ENCODE results near the gene BTBD6.

Gene BTBD6

DNA sequence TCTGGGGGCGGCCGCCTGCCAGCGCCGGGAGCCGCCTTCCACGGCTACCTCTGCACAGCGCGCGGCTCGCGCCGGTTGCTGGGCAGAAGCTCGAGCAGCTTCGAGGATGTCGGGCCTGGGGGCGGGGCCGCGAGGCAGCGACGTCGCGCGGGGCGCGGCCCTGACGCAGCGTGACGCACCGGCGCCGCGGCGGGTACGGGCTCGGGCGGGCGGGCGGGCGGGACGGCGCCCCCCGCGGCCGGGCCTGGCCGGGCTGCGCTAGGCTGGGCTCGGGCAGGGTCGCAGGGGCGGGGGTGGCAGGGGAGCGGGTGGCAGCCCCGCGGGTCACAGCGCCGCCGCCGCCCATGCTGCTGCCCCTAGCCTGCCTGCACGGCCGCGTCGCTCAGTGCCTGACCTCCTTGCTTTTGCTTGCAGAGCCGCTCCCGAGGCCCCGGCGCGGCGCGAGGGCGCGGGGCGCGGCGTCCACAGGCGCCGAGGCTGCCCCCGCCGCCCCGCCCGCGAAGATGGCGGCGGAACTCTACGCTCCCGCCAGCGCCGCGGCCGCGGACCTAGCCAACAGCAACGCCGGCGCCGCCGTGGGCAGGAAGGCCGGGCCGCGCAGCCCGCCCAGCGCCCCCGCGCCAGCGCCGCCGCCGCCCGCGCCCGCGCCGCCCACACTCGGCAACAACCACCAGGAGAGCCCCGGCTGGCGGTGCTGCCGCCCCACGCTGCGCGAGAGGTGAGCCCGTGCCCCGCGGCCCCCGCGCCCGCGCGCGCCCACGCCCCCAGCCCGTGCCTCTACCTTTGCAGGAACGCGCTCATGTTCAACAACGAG is at the start of gene BTBD6:
TSS of gene BTBD6 (plus strand) at position 166 of the 814 bp plus-strand sequence. CDS start at position 345, 179 bp downstream.
- peak; percentile 89 for DNase-seq

DNA sequence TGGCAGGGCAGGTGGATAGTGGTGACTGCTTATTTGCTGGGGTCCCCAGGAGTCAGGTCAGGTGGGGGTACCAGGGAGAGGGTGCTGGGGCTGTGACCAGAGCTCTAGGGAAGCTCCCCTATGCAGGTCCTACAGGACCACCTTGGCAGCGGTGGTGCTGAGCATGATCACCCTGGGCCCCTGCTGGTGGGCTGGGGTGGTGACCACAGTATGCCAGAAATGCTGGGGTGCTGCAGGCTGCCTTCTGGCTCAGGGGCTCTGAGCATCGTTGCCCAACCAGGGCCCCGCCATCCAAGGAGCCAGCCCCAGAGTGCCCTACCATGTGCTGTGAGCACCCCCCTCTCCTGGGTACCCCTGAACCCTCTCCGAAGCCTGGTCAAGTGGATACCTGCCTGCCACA is 49.7 kb upstream of the BTBD6 start:
- no peak for DNase-seq

DNA sequence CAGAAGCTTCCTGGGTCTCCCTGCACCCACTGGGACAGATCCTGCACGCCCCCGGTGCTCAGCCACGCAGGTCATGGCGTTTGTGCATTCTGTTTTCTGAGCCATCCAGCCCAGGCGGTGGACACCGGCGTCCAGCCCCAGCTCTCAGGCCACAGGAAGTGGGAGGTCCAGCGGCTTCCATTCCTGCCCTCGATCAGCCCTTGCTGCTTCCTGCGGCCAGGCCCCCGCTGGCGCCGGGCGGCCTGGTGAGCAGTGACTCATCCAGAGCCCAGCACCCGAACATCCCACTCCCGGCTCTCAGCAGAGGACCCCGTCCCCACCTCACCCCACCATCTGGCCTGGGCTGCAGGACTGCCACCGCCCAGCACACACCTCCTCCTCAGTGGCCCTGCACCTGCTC is 49.2 kb upstream of the BTBD6 start:
- DNase-seq: no peak

DNA sequence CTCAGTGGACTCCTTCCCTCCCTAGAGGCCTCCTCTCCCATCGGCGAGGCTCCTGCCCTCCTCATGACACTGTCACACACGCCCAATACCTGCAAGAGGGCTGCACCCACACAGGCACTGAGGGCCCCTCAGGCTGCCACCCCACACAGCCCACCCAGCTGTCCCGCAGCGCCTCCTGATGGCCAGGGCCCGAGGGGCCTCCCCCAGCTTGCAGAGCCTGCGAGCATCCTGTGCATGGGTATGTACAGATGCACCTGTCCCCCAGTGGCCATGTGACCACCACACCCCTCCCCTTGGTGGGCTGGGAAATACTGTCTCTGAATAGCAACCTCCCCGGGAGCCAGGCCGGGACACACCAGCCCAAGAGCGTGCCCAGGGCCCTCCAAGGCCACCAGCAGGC is 48.3 kb upstream of the BTBD6 start:
- DNase-seq: no peak

DNA sequence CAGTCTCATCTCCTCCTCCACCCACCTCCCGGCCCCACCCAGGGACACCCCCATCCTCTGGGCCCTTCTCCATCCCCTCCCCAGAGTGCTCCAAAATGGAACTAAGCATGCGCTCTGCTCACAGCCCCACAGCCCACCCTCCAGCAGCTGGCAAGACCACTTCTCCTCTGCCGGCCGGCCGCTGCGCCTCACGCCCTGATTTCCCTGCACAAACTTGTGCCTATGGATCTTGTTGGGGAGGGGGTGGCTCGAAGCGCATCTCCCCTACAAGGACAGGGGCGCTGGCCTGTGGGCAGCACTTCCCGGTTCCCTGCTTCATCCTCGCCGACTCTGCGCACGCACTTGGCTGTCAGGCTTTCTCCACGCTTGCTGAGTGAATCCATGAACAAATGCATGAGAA is 47.7 kb upstream of the BTBD6 start:
- DNase-seq: no peak

DNA sequence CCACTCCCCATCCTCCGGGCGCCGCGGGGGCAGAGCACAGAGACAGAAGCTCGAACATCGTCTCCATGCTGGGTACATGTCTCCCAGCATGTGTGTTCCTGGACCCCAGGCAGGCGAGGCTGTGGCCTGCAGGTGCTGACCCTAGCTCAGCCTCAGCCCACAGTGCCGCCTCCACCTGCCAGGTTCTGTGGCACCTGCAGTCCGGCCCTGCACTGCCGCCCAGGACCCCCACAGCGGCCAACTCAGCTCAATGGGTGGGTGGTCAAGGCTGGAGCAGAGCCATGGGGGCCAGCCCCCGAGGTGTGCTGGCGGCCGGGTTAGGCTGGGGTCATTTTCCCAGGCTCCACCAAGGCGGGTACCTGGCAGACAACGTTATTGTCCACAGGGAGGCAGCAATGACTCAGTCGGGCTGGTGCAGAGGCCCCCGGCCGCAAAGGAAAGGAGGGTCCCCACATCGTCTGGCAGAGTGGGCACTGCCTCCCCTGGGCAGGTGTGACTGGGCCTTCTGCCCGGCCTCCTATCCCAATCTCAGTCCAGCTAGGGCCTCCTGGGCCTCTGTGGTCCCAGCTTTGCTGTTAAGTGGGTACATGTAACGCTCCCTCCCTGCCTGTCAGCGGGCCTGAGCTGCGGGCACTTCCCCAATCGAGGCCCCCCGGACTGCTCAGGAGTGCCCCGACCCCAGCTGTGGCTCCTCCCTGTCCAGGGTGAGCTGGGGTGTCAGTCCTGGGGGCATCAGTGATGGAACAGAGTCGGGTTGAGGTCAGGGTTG is 47.0 kb upstream of the BTBD6 start:
- DNase-seq: no peak

DNA sequence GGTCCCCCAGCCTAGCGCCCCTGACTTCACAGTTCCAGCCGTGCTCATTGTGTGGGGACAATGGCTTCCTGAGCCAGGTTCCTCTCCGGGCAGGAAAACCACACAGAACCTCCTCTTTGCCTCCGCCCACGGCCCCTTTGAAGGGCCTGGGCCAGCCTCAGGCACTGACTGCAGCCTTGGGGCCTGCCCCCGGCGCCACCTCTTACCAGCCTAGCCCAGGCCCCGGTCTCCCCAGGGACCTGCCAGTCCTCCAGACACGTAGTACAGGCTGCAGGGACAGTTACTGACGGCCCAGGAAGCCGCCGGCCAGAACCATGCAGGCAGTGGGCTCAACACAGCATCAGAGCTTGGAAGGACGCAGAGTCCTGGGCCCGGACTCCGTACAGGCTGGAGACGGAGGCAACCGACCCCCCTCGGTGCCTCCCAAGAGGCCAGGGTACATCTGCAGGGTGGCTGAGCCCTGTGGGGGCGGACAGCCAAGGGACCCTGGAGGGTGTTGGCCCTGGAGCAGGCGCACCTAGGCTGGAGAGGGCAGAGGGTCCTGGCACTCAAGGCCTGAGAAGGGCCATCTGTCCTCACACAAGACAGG is 46.3 kb upstream of the BTBD6 start:
- no peak for DNase-seq

DNA sequence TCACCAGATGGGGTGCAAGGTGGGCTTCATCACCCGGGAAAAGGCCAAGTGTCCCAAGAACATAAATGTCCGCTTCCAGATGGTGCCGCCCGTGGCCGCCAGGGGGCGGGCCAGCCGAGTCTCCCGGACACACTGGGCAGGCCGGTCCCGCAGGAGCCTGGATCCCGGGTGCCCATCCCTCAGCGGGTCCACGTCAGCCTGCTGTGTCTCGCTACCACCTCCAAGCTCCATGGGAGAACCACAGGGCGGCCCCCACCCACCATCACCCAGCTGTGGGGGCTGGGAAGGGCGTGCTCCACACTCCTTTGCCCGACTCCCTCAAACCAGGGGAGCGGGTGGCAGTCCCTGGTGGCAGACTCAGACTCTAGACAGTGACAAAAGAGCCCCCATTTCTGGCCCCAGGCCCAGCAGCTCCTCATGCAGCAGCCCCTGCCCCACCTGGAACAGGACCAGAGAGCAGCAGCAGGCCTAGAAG is 45.2 kb upstream of the BTBD6 start:
- peak; percentile 51 for DNase-seq

DNA sequence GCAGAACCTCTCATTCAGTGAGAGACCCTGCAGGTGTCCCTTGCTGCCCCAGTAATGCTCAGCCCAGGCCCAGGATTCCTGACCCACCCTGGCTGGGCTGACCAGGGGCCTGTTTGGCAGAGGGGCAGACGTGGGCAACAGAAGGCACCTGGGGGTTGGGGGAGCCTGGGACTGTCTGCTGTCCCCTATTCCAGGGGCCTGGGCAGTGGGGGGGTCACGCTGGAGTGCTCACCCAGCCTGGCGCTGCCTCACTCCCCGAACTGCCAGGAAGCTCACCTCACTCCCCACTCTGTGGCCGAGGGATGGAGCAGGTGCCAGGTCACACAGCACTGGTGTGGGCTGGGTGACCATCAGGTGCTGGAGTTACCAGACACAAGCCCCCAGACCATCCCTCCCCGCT is 44.6 kb upstream of the BTBD6 start:
- no peak for DNase-seq

DNA sequence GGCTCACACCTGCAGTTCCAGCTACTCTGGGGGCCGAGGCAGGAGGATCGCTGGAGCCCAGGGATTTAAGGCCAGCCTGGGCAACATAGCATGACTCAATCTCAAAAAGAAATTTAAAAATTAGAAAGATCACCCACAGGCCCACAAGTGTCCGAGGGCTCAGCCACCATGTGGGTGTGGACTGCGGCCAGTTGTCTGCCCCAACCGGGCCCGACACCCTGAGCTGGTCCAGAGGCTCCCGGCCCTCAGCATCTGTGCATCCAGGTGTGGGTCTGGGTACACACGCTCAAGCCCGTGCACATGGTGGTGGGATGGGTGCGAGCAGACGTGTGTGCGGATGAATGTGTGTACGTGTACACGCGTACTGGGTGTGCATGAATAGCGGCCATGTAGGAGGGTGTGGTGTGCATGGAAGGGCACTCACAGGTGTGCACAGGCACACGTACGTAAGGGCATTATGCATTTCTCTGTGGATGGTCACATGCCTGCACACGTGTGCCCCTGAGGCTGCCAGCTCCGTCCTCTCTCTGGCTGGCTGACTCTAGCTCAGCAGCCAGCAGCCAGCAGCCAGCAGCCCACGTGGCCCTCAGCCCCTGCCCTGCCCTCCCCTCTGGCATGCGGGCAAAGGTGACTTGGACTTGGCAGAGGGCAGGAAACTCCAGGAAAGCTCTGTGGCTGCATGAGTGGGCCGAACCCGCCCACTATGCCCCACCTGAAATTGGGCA is 44.0 kb upstream of the BTBD6 start:
- peak; percentile 61 for DNase-seq

DNA sequence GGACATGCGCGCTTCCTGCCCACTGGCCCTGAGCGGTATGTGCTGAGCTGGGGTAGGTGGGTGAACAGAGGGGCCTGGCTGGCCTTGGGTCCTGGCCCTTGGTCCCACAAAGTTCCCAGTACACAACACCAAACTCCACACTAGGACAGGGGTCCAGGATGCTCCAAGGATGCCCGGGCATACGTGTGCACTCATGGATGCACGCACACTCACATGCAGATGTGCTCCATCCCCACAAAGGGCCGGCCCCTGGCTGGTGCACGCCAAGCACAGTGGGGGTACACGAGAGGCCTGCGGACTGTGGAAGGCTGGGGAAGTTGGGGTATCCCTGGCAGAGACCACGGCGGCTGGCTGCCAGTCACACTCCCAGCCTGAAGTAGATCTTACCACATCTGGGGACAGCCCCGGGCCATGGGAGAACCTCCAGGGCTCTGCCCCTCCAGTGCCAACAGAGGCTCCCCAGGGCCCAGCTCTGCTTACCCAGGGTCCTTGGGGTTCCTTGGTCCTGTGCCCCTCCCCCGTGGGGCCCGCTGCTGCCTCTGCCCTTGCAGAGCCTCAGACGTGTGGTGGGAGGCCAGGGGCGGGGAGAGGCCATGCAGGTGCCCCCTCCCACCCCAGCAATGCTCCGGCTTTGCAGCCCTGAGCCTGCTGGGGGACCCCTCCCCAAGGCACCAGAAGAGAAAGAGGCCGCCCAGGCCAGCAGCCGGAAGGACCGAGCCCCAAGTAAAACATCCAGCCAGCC is 43.2 kb upstream of the BTBD6 start:
- DNase-seq: no peak

DNA sequence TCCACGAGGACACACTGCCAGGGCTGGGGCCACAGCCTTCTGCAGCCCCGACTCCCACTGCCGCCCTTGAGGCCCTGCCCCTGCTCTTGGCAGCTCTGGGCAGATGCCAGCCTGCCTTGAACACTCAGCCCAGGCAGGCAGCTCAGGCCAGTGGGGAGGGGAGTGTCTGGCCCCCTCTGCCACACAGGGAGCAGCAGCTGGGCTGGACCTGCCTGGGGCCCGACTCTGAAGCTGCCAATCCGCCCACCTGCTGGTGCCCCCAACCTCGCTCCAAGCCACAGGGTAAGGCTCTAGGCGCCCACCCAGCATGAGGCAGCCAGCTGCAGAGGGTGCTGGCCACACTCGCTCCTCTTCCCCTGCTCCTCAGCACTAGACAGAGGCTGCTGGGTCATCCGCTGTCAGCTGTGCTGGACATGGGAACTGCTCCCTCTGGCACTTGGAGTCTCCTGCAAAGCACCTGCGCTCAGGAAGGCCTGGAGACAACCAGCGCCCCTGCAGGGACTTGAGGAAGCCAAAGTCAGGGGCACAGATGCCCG is 42.6 kb upstream of the BTBD6 start:
- DNase-seq: peak; percentile 21

DNA sequence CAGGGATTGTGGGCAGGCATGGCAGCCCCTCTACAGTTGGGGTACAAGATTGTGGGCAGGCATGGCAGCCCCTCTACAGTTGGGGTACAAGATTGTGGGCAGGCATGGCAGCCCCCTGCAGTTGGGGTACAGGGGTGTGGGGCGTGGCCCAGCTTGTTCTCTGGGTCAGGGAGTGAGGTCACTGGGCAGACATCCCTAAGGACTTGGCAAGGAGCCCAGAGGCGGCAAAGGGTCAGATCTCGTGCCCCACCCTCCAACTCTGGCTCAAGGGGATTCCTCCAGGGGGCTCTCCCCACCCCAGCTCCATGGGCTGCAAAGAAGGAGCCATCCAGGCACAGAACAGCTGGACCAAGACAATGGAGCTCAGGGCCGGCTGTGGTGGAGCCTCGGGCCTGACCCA is 41.5 kb upstream of the BTBD6 start:
- no peak for DNase-seq

DNA sequence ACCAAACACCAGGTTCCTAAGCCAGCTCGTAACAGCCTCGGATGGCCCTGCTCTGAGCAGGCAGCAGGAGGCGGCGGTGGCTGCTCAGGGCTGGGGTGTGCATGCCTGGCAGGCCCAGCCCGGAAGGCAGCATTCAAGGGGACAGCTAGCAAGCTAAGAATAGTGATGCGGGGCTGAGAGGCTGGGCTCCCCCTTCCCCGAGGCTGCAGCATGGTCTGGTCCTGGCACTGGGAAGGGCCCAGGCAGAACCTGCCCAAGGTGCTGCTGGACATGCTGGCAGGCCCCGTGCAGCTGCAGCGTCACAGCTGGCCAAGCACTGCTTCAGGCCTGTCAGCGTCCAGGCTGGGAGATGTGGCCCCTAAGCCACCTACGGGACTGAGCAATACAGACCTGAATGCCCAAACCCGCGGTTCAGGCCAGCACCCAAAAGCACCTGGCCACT is 40.9 kb upstream of the BTBD6 start:
- no peak for DNase-seq

DNA sequence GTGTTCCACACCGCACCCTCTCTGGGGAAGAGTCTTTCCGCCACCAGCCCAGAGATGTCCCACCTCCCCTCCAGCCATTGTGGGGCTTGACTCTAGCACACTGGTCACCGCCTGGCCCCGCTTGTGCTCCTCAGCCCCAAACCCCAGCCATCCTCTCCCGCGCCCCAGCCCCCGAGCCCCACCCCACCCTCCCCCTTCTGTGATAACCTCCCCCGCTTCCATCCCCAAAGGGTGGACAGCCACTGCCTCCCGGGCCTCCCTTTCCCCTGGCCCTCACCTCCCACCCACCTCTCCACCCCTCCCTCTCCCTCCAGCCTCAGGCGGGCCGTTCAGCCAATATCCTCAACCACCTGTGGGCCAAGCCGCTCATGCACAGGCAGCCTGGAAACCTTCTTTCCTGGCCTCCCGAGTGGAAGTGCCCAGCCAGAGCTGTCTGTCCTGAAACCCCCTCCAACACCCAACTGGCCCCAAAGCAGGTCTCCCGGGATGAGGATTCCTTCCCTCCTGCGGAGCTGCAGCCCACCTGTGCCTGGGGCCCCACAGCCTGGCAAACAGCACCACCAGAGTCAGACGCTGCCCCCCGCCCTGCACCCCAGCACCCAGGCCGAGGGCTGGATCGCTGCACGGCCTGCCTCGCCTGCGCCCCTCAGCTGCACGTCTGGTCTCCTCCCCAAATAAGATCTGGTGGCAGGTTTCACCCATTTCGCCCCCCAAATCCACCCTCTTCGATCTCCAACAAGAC is 40.2 kb upstream of the BTBD6 start:
- no peak for DNase-seq

DNA sequence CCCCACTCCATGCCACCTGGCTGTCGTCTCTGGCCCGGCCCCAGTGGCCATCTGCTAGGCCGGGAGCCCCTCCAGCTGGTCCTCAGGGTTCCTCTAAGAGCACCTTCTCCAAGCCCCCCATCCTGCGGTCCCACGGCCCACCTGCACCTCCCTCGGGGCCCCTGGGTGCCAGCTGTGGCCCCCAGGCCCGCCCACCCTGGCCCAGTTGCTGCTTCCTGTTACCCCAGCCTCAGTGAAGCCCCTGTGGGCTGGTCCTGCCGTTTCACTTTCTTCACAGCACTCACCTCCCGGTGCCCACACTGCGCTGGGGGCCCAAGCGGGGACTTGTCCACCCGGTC is 39.6 kb upstream of the BTBD6 start:
- DNase-seq: no peak

DNA sequence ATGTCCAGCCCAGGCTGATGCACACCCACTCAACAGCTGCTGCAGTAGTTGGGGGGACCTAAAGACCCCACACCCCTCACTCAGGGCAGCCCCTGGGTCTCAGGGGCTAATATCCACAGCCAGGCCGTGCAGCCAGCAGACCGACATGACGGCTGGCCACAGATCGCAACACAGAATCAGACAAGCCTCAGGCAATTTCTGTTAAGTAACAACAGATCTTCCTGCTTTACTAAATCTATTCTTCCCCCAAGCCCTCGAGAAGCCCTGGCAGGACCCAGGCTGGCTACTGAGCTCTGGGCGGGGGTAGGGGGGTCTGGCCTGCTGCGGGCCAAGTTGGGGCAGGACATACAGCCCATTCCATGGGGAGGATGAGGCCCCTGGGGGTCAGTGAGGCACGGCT is 39.2 kb upstream of the BTBD6 start:
- no peak for DNase-seq

DNA sequence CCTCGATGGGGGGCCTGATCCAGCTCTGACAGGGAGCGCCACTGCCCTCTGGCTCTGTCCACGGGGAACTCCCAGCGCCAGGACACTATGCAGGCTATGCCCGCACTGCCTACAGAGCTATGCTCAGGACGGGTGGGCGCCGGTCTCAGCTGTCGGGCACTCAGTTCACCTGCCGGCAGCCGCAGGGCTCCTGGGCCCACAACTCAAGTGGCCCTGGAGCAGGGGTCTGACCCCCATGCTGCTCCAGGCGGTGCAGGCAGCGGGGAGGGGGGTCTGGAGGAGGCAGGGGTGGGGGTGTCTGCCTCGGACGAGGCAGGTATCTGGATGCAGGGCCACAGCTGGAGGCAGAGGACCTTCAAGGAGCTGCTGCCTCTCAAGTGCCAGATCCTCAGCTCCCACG is 38.7 kb upstream of the BTBD6 start:
- no peak for DNase-seq

DNA sequence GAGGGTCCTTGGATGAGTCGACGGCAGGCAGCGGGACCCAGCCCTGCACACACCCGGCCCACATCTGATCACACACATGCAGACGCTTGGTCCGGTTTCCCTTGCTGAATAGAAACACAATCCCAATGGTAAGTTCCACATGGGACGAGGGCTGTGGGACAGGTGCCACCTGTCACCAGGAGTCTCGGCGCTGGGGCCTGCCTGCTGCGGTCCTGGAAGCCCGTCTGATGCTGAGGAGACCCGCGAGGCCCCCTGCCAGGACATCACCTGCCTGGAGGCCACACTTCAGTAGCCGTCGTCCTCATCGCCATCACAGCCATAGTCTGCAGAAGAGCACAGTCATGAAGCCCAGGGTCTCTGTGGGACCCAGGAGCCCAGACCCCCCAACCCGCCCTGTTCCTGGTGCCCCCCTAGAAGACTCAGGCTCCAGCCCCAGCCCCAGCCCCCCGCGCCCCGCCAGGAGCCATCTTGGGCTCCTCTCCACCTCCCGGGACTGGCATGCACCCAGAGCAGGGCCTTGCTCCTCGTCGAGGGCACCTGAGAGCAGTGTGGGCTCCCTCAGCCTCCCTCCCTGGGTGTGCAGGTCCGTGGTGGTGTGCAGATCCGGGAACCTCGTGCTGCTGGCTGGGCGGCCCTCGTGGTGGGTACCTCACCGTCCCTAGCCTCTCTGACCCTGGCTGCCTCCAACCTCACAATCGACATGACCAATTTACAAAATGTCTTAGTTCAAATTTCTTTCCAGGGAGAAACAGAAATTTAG is 37.9 kb upstream of the BTBD6 start:
- no peak for DNase-seq

DNA sequence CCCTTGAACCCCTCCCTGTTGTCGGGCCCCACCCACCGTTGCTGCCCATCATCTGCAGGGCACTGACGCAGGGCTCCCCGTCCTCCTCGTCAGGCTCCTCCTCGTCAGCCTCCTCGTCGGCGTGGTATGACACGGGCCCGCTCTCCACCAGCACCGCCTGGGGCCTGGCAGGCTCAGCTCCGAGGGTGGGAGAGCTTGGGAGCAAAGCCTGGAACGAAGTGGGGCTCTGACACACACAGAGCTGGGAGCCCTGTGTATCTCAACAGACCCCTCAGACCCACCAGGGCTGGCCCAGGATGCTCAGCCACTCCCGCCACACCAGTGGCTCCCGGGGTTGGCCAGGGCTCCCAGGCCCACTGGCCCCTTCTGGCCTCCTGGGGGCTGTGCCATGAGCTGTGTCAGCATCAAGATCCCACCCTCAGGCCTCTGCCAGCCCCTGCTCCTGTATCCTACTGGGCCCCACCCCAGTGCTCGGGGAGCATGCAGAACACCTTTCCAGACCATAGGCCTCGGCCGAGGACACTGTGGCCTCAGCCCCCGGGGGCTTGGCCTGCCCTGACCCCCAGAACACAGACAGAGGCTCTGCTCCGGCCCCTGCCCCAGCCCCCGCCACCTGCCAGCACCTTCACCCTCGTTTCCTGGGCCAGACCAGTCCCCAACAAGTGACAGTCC is 37.1 kb upstream of the BTBD6 start:
- no peak for DNase-seq

All from RPMI8226 (cell line).